HG03280 (cell line): ENCODE measurements around the gene LIMS1.

Experiments used
- ATAC-seq: cut with Tn5 transposase; IDR thresholded peaks from one replicate; pipeline ENCODE4 v1.9.1; 2021; ENCODE audit warnings: mild to moderate bottlenecking, moderate library complexity; ENCODE audit not compliant: unreplicated experiment

LIMS1 gene

GRCh38 chr2:108613261-108614042 lies 79.2 kb downstream of the LIMS1 start:
- no peak for ATAC-seq

- ATAC-seq: no peak
These were observed 79.8 kb downstream of the LIMS1 start for GRCh38 chr2:108614043-108614545.

GRCh38 chr2:108614659-108615058 lies 80.4 kb downstream of the LIMS1 start:
- no peak for ATAC-seq

- no peak for ATAC-seq
These were observed 81.3 kb downstream of the LIMS1 start for GRCh38 chr2:108615480-108616090.

GRCh38 chr2:108616318-108616717 lies 82.0 kb downstream of the LIMS1 start:
- ATAC-seq: no peak

GRCh38 chr2:108616751-108617161 lies 82.5 kb downstream of the LIMS1 start:
- no peak for ATAC-seq

- ATAC-seq: no peak
These were observed 83.3 kb downstream of the LIMS1 start for GRCh38 chr2:108617617-108618016.

- no peak for ATAC-seq
These were observed 85.8 kb downstream of the LIMS1 start for GRCh38 chr2:108619925-108620620.

- ATAC-seq: no peak
These were observed 86.4 kb downstream of the LIMS1 start for GRCh38 chr2:108620656-108621055.

GRCh38 chr2:108621087-108621559 lies 86.9 kb downstream of the LIMS1 start:
- peak; percentile 99 for ATAC-seq

GRCh38 chr2:108621687-108622681 lies 87.7 kb downstream of the LIMS1 start:
- no peak for ATAC-seq

GRCh38 chr2:108623616-108624015 lies 89.3 kb downstream of the LIMS1 start:
- ATAC-seq: no peak

GRCh38 chr2:108625186-108625827 lies 91.0 kb downstream of the LIMS1 start:
- ATAC-seq: no peak

- no peak for ATAC-seq
These were observed 91.5 kb downstream of the LIMS1 start for GRCh38 chr2:108625828-108626195.

GRCh38 chr2:108626995-108627394 lies 92.7 kb downstream of the LIMS1 start:
- ATAC-seq: no peak

- no peak for ATAC-seq
These were observed 93.8 kb downstream of the LIMS1 start for GRCh38 chr2:108627911-108628567.

GRCh38 chr2:108628936-108629335 lies 94.7 kb downstream of the LIMS1 start:
- ATAC-seq: no peak

GRCh38 chr2:108629417-108629816 lies 95.1 kb downstream of the LIMS1 start:
- peak; percentile 71 for ATAC-seq
